ENCODE results near the gene DYNLT2. TPM values are rescaled to one million over a fixed set of nuclear protein-coding genes. Genes with fewer than 3 reads are reported as not detected.

Gene DYNLT2
- total and polyA plus RNA-seq, 2 experiments from 2014 or later, result 2.4 to 2.9 TPM

DNA sequence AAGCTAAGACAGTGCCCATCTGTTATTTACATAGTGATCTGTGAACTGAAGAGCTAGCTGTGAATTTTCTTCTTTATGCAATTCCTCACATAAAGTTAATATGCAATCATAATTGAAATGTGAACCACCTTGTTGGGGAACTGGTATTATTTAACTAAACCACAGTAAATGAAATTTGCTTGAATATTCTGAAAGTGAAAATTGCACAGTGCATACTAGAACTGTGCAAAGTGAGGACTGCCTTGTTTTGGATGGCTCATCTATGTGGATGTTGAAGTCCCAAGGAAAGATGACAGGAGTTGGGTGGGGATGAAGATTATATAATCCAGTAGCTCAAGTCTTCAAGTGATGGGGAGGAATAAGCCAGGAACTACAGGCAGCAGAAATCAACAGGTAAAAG lies 21.4 kb downstream of the DYNLT2 start:
- Histone ChIP-seq H3K9me3 (ENCODE audit: low read depth) (no peaks in the 10 kb centered on the region), H3K27me3 (no peaks in the 10 kb centered on the region), H3K27ac (no peak overlapping the region), H3K4me1 (ENCODE audit: low read depth) (peaks cover 8% of the 10 kb centered on the region), H3K4me3 (no peak overlapping the region), H3K36me3 (no peaks in the 10 kb centered on the region)
- TF ChIP-seq, protein P1, sequence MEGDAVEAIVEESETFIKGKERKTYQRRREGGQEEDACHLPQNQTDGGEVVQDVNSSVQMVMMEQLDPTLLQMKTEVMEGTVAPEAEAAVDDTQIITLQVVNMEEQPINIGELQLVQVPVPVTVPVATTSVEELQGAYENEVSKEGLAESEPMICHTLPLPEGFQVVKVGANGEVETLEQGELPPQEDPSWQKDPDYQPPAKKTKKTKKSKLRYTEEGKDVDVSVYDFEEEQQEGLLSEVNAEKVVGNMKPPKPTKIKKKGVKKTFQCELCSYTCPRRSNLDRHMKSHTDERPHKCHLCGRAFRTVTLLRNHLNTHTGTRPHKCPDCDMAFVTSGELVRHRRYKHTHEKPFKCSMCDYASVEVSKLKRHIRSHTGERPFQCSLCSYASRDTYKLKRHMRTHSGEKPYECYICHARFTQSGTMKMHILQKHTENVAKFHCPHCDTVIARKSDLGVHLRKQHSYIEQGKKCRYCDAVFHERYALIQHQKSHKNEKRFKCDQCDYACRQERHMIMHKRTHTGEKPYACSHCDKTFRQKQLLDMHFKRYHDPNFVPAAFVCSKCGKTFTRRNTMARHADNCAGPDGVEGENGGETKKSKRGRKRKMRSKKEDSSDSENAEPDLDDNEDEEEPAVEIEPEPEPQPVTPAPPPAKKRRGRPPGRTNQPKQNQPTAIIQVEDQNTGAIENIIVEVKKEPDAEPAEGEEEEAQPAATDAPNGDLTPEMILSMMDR (IDR thresholded peaks at IDR 0.05; ENCODE audit: low read depth, low read length), result no peak
- DNase-seq (ENCODE audit: low read depth in 1 of 2, low spot score in 1 of 2), result no peak

DNA sequence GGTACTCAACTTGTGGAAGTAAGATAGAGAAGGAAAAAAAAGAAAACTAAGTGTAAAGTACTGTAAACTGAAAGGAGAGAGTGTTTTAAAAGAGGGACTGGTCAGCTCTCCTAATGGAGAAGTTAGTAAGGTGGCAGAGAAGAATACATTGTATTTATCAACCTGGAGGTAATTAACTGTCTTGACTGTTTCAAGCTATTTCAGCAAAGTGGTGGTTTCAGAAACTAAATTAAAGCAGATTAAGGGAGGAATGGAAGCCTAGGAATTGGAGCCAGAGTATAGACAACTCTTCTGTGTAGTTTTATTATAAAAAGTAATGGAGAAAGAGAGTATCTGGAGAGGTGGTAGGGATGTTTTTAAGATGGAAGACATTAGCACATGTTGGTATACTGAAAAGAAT lies 24.4 kb downstream of the DYNLT2 start:
- Histone ChIP-seq H3K27me3 (no peaks in the 10 kb centered on the region), H3K36me3 (no peaks in the 10 kb centered on the region), H3K9me3 (ENCODE audit: low read depth) (no peaks in the 10 kb centered on the region), H3K27ac (no peak overlapping the region), H3K4me1 (ENCODE audit: low read depth) (peaks cover 16% of the 10 kb centered on the region), H3K4me3 (no peak overlapping the region)
- DNase-seq (ENCODE audit: low read depth in 1 of 2, low spot score in 1 of 2), result no peak
- TF ChIP-seq, protein P1 (IDR thresholded peaks at IDR 0.05; ENCODE audit: low read depth, low read length), result no peak

DNA sequence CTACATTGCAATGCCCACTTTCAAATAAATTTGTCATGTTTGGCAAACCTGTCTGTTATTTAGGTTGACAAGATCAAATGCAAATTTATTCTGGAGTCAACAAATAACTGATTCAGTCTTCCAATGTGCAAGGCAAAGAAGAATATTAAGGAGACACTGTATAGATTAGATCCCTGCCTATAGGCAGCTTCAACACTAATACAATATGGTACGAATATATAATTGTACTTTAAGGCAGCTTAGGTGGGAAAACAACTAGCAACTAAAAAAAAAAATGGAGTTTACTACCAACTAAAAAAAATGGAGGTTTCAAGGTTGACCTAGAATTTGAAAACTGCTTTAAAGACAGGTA lies 25.3 kb downstream of the DYNLT2 start:
- Histone ChIP-seq H3K36me3 (no peaks in the 10 kb centered on the region), H3K9me3 (ENCODE audit: low read depth) (no peaks in the 10 kb centered on the region), H3K27ac (peak overlapping the region; percentile 94), H3K4me1 (ENCODE audit: low read depth) (peaks cover 23% of the 10 kb centered on the region), H3K27me3 (no peaks in the 10 kb centered on the region), H3K4me3 (peak overlapping the region; percentile 37)
- TF ChIP-seq, protein P1 (IDR thresholded peaks at IDR 0.05; ENCODE audit: low read depth, low read length), result no peak
- DNase-seq (ENCODE audit: low read depth in 1 of 2, low spot score in 1 of 2), result no peak

DNA sequence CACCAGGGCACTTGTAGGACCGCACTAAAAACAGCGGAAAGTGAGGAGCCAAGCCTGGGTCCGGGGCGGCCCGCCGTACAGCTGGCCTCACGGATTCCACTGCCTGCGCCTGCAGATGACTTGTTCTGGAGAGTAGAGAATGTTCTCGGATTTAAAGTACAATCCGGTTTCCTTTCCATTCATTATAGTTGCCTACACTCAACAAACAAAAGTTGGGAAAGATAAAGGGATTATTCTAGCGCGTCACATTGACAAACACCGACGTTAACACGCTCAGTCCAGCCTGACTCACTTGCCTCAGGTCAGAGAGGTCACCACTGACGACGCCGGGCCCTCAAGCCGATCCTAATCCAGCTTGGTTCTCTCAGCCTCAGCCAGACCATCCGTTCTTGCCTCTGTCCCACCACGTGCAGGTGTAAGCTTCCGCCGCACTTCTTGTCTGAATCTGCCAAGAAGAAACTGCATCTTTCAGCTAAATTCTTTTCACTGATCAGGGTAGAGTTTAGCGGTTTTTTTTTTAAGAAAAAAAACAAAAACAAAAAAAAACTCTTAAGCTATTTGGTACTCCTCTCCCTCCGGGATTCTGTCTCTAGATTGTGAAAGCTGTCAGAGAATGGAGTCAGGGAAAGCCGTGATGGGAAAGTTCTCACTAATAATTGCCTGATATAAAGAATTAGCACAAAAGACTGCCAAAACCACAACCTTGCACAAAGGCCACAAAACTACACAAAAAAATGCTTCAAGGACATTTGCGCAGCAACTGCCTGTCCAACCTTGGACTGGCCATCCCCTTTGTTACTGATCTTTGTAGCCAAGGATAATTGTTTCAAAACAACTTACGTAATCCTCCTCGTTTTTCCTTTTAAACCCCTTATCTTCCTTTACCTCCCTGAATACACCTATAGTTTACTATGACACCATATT lies 26.0 kb downstream of the DYNLT2 start:
- H3K9me3 ChIP-seq (ENCODE audit: low read depth), result no peaks in the 10 kb centered on the region
- TF ChIP-seq, protein P1 (IDR thresholded peaks at IDR 0.05; ENCODE audit: low read depth, low read length), result no peak
- H3K4me1 ChIP-seq (ENCODE audit: low read depth), result peaks cover 23% of the 10 kb centered on the region
- H3K27me3 ChIP-seq, result no peaks in the 10 kb centered on the region
- H3K4me3 ChIP-seq, result peak overlapping the region; percentile 37
- H3K36me3 ChIP-seq, result no peaks in the 10 kb centered on the region
- peak; percentile 61 to 76 for DNase-seq (ENCODE audit: low read depth in 1 of 2, low spot score in 1 of 2)
- peak overlapping the region; percentile 94 for H3K27ac ChIP-seq

DNA sequence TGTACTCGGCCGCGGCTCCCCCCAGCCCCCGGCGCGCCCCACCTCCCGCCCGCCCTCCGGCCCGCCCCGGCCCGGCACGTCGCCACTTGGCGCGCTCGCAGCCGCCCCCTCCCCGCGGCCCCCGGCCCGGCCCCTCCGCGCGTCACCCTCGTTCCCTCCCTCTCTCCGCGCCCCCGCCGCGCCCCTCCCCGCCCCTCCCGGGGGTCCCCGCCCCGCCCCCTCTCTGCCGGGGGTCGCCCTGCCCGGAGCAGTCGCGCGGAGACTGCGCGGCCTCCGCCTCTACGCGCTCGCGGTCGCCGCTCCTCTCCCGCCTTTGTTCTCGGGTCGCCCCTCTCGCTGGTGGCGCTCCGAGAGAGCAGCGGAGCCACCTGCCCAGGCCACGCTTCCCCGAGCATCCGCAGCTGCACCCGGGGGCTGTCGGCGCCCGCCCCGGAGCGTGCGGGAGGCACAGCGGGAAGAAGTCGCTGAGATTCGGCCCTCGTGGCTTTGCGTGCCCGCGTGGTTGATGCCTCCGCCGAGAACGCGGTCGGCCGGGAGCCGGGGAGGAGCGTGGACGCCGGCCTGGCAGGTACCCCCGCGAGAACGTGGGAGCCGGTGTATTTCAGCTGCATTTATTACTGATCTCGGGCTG lies 26.8 kb downstream of the DYNLT2 start, which contains the start of gene PHF10:
Gene PHF10, minus strand, starts transcription at position 7 of the 631 bp plus-strand sequence. CDS start 569 bp downstream, outside the sequence.
- H3K27me3 ChIP-seq, result no peaks in the 10 kb centered on the region
- no peaks in the 10 kb centered on the region for H3K36me3 ChIP-seq
- peak within 1 kb of the TSS; percentile 99 for H3K27ac ChIP-seq
- H3K4me3 ChIP-seq, result peak within 1 kb of the TSS; percentile 95
- peak in 1 of 2 donors; percentile 86 for DNase-seq (ENCODE audit: low read depth in 1 of 2, low spot score in 1 of 2)
- H3K9me3 ChIP-seq (ENCODE audit: low read depth), result no peaks in the 10 kb centered on the region
- TF ChIP-seq, protein P1 (IDR thresholded peaks at IDR 0.05; ENCODE audit: low read depth, low read length), result no peak
- peaks cover 23% of the 10 kb centered on the region for H3K4me1 ChIP-seq (ENCODE audit: low read depth)

Measured in cardiac muscle cell (in vitro differentiated cells and primary cell).